ENCODE measurements around the gene IFRD1. TPM values are rescaled to one million over a fixed set of nuclear protein-coding genes. Genes with fewer than 3 reads are reported as not detected.

The IFRD1 gene
- total RNA-seq, 1 donor = 55.7 TPM

DNA sequence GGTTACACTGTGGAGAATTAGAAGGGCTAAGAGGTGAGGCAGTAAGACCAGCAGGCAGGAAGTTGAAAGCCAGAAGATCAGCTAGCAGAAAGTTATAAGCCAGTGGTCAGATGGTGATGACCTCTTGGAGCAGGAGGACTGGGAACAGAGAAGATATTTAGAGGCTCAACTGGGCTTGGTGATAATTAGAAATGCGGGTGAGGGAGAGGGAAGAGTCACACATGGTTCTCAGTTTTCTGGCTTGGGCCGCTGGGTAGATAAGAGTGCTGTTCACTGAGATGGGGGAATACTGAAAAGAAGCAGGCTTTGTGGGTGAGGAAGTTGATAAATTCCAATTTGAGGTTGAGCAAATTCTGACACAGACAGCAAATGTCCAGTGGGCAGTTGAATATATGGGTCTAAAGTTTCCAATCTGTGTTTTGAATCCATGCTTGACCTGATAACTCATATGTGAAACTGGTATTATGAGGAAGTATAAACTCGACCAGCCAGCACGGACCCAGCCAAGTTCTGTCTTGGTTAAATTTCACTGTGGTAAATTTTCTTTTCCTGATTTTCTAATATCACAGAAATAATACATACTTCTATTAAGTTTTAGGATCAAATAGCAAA is 53.2 kb downstream of the IFRD1 start:
- TF ChIP-seq CTCF (IDR thresholded peaks at IDR 0.05; ENCODE audit: insufficient read depth, low read depth, low read length) = no peak
- no peak for DNase-seq (ENCODE audit: low read depth)
- no peak overlapping the region for H3K4me3 ChIP-seq (ENCODE audit: low read depth, low read length)

GRCh38 chr7:112504093-112504695 is 53.9 kb downstream of the IFRD1 start:
- H3K4me3 ChIP-seq (ENCODE audit: low read depth, low read length) = no peak overlapping the region
- TF ChIP-seq CTCF (IDR thresholded peaks at IDR 0.05; ENCODE audit: insufficient read depth, low read depth, low read length) = no peak

GRCh38 chr7:112505495-112505894 is 55.2 kb downstream of the IFRD1 start:
- TF ChIP-seq CTCF (IDR thresholded peaks at IDR 0.05; ENCODE audit: insufficient read depth, low read depth, low read length) = no peak
- H3K4me3 ChIP-seq (ENCODE audit: low read depth, low read length) = no peak overlapping the region

More at GRCh38 chr7:112504093-112504695, 53.9 kb downstream of the IFRD1 start:
- DNase-seq (ENCODE audit: low read depth) = no peak

DNA sequence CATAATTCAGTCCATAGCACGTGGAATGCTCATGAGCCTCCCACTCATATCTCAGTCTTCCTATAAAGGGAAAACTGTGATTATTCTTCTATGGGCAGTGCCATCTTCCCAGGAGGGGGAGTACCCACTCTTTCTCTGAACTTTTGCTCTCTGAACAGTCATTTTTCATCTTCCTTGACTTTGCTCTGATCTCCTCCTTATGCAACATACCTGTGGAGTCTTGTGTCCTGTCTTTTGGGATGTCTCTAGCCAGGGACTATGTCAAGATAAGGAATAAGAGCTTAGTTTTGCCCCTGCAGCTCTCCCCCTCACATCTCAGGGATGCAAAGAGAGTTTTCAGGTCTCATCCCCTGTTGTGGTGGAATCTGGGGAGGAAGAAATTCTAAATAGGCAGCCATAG is 58.1 kb downstream of the IFRD1 start:
- DNase-seq (ENCODE audit: low read depth) = no peak
- no peak overlapping the region for H3K4me3 ChIP-seq (ENCODE audit: low read depth, low read length)
- TF ChIP-seq CTCF (IDR thresholded peaks at IDR 0.05; ENCODE audit: insufficient read depth, low read depth, low read length) = no peak

More at GRCh38 chr7:112505495-112505894, 55.2 kb downstream of the IFRD1 start:
- DNase-seq (ENCODE audit: low read depth) = no peak

DNA sequence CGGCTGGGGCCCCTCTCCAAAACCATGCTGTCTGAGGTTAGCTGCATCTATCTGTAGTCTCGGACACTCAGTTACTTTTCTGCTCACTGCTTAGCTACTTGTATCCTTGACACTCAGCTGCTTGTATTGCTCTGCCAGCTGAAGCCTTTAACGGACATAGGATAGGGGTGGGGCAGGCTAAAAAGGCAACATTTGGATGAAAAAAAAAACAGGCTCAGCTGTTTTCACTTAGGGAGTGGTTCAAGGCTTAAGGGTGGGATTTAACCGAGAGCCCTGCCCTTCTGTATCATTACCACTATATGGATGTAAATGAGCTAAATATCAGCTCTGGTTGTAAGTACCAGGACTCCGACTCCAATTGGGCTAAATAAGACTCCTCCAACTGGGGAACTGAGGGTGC is 59.1 kb downstream of the IFRD1 start:
- no peak overlapping the region for H3K4me3 ChIP-seq (ENCODE audit: low read depth, low read length)
- no peak for TF ChIP-seq CTCF (IDR thresholded peaks at IDR 0.05; ENCODE audit: insufficient read depth, low read depth, low read length)
- DNase-seq (ENCODE audit: low read depth) = no peak

- peak; percentile 49 for DNase-seq (ENCODE audit: low read depth)
- no peak overlapping the region for H3K4me3 ChIP-seq (ENCODE audit: low read depth, low read length)
- no peak for TF ChIP-seq CTCF (IDR thresholded peaks at IDR 0.05; ENCODE audit: insufficient read depth, low read depth, low read length)
Measured at GRCh38 chr7:112510001-112510742, 59.9 kb downstream of the IFRD1 start.
